HCT116 (cell line): ENCODE measurements around the gene WIPI1. TPM values are rescaled to one million over a fixed set of nuclear protein-coding genes. Genes with fewer than 3 reads are reported as not detected.

Experiments
- ATAC-seq: fragments of 200-7000 bp; cut with Tn5 transposase; 2 replicates; pipeline ENCODE4 v1.9.1; 2020; ENCODE audit warnings: mild to moderate bottlenecking, moderate library complexity
- BruUV-seq: library from RNA; stranded (reverse); fragments of 400-500 nt; replicated peaks from 2 replicates; lab custom pipeline; 2021; lab: Mats Ljungman, UMichigan
- CTCF ChIA-PET: fragments of 300-600 bp; sonication (Branson Sonifier 250); formaldehyde crosslinking; loops from one replicate; lab custom pipeline; 2021; ENCODE audit warnings: antibody characterized with exemption; lab: Charles Lee
- POLR2A ChIA-PET: fragments of 300-600, 350-600 bp; sonication (Branson Sonifier 250); formaldehyde crosslinking; loops from one replicate; lab custom pipeline; 2021; ENCODE audit warnings: antibody characterized with exemption; lab: Charles Lee
- RAD21 ChIA-PET, 2 experiments: fragments of 300-600 bp; sonication (Branson Sonifier 250); formaldehyde crosslinking; loops; one replicate each; lab custom pipeline; 2023; ENCODE audit warnings: low total read pairs in 2 of 2; ENCODE audit not compliant: uncharacterized antibody in 2 of 2, unreplicated experiment in 2 of 2, low non-redundant PET in 1 of 2; lab: Charles Lee
- DNase-seq: peaks from one replicate; pipeline ENCODE4 v3.0.0-alpha.2; 2010; ENCODE audit warnings: low read depth, low spot score
- H2AFZ ChIP-seq: fragments of 200-600 bp; shearing (Covaris generic), sonication (generic); 2 replicates; pipeline ENCODE4 v1.6.1; 2017; ENCODE audit warnings: low read depth, mixed run types, mixed read lengths, antibody characterized with exemption, low read length; ENCODE audit not compliant: poor library complexity, severe bottlenecking
- H3K27ac ChIP-seq: 2 replicates; pipeline ENCODE4 v1.5.1; 2012; ENCODE audit warnings: low read depth, low read length
- H3K27me3 ChIP-seq: fragments of 200-600 bp; sonication (generic); 2 replicates; pipeline ENCODE4 v1.6.1; 2016; ENCODE audit warnings: mixed run types, low read length, mixed read lengths; ENCODE audit not compliant: insufficient read depth
- H3K36me3 ChIP-seq, 2 experiments: fragments of 200-500 bp in 1 of 2; fragments of 200-600 bp in 1 of 2; sonication (Bioruptor generic) in 1 of 2; sonication (generic) in 1 of 2; 2 replicates each; pipeline versions ENCODE4 v1.5.1 to v1.6.1; 2014 to 2016; ENCODE audit warnings: low read length in 2 of 2, inconsistent platforms in 1 of 2, mixed read lengths in 1 of 2, mixed run types in 1 of 2; ENCODE audit not compliant: insufficient read depth in 2 of 2, control insufficient read depth in 1 of 2
- H3K4me1 ChIP-seq, 2 experiments: fragments of 200-600 bp in 1 of 2; sonication (generic) in 1 of 2; 2 replicates each; pipeline versions ENCODE4 v1.5.1 to v1.6.1; 2012 to 2017; ENCODE audit warnings: low read length in 2 of 2, inconsistent platforms in 1 of 2, mild to moderate bottlenecking in 1 of 2, mixed read lengths in 1 of 2, mixed run types in 1 of 2, moderate library complexity in 1 of 2; ENCODE audit not compliant: insufficient read depth in 2 of 2, control insufficient read depth in 1 of 2
- H3K4me2 ChIP-seq: fragments of 200-600 bp; sonication (generic); 2 replicates; pipeline ENCODE4 v1.6.1; 2017; ENCODE audit warnings: mixed run types, low read length, mixed read lengths
- H3K4me3 ChIP-seq, 2 experiments: fragments of 200-600 bp in 1 of 2; sonication (generic) in 1 of 2; replicated peaks in 1 of 2; 2 replicates each; pipeline ENCODE4 v1.5.1; 2011 to 2016; ENCODE audit warnings: low read length in 2 of 2, control low read depth in 1 of 2, low read depth in 1 of 2, mild to moderate bottlenecking in 1 of 2, mixed read lengths in 1 of 2, mixed run types in 1 of 2
- H3K79me2 ChIP-seq: fragments of 200-600 bp; sonication (generic); 2 replicates; pipeline ENCODE4 v1.6.1; 2017; ENCODE audit warnings: mild to moderate bottlenecking, mixed run types, low read length, moderate library complexity, mixed read lengths; ENCODE audit not compliant: insufficient read depth
- H3K9ac ChIP-seq: fragments of 200-600 bp; sonication (generic); 2 replicates; pipeline ENCODE4 v1.6.1; 2016; ENCODE audit warnings: low read length, mixed read lengths
- H3K9me2 ChIP-seq: fragments of 200-600 bp; sonication (generic), shearing (Covaris generic); 2 replicates; pipeline ENCODE4 v1.6.1; 2017; ENCODE audit warnings: mixed run types, mild to moderate bottlenecking, moderate library complexity; ENCODE audit not compliant: insufficient read depth
- H3K9me3 ChIP-seq, 2 experiments: fragments of 200-500 bp in 1 of 2; fragments of 200-600 bp in 1 of 2; sonication (Bioruptor generic) in 1 of 2; sonication (generic) in 1 of 2; 2 replicates each; pipeline ENCODE4 v1.6.1; 2014 to 2017; ENCODE audit warnings: low read length in 2 of 2, mixed read lengths in 2 of 2, inconsistent platforms in 1 of 2, low read depth in 1 of 2, mild to moderate bottlenecking in 1 of 2, mixed run types in 1 of 2, moderate library complexity in 1 of 2; ENCODE audit not compliant: control insufficient read depth in 1 of 2, insufficient read depth in 1 of 2
- H4K20me1 ChIP-seq: fragments of 200-600 bp; sonication (generic), shearing (Covaris generic); 2 replicates; pipeline ENCODE4 v1.6.1; 2017; ENCODE audit warnings: mixed run types, mild to moderate bottlenecking, moderate library complexity; ENCODE audit not compliant: insufficient read depth
- CBX3 ChIP-seq: IDR thresholded peaks from 2 replicates; pipeline ENCODE4 v1.6.1; 2012; ENCODE audit warnings: low read depth
- CEBPB ChIP-seq: IDR thresholded peaks from 2 replicates; pipeline ENCODE4 v1.6.1; 2012; ENCODE audit warnings: low read depth
- EGR1 ChIP-seq: IDR thresholded peaks from 2 replicates; pipeline ENCODE4 v1.6.1; 2012; ENCODE audit warnings: low read depth
- ELF1 ChIP-seq: IDR thresholded peaks from 2 replicates; pipeline ENCODE4 v1.6.1; 2012; ENCODE audit warnings: low read depth, borderline replicate concordance
- EZH2 ChIP-seq: fragments of 200-600 bp; sonication (generic); IDR thresholded peaks from 2 replicates; pipeline ENCODE4 v1.6.1; 2017; ENCODE audit warnings: antibody characterized with exemption, mixed run types
- FOSL1 ChIP-seq: IDR thresholded peaks from 2 replicates; pipeline ENCODE4 v1.6.1; 2012; ENCODE audit warnings: low read depth
- REST ChIP-seq: IDR thresholded peaks from 2 replicates; pipeline ENCODE4 v1.6.1; 2012; ENCODE audit warnings: low read depth
- SIN3A ChIP-seq: IDR thresholded peaks from 2 replicates; pipeline ENCODE4 v1.6.1; 2012; ENCODE audit warnings: low read depth
- SP1 ChIP-seq: IDR thresholded peaks from 2 replicates; pipeline ENCODE4 v1.6.1; 2012; ENCODE audit warnings: low read depth
- TCF7L2 ChIP-seq: IDR thresholded peaks from 2 replicates; pipeline ENCODE4 v1.7.0; 2011; ENCODE audit warnings: borderline replicate concordance, inconsistent platforms; ENCODE audit not compliant: insufficient read depth, insufficient read length; ENCODE audit errors: extremely low read depth
- YY1 ChIP-seq: IDR thresholded peaks from 2 replicates; pipeline ENCODE4 v1.6.1; 2011; ENCODE audit warnings: low read length, low read depth, moderate library complexity, mild to moderate bottlenecking; ENCODE audit not compliant: insufficient replicate concordance; ENCODE audit errors: extremely low read depth
- ZBTB33 ChIP-seq: IDR thresholded peaks from 2 replicates; pipeline ENCODE4 v1.6.1; 2011; ENCODE audit warnings: mild to moderate bottlenecking, low read length, moderate library complexity; ENCODE audit not compliant: insufficient replicate concordance; ENCODE audit errors: extremely low read depth
- ZFX ChIP-seq: fragments of 450-650 bp; IDR thresholded peaks from 2 replicates; pipeline ENCODE4 v1.6.1; 2017
- ZNF274 ChIP-seq: fragments of 200-500 bp; sonication (Bioruptor generic); IDR thresholded peaks from 2 replicates; pipeline ENCODE4 v1.6.1; 2014; ENCODE audit warnings: mild to moderate bottlenecking, low read depth, low read length, inconsistent platforms
- intact Hi-C: fragments of 100-400 bp; cut with micrococcal nuclease; formaldehyde crosslinking; loops from 2 replicates; pipeline ENCODE4 v1.10.0; 2022
- total RNA-seq: library from RNA; stranded (reverse); gene quantifications from one replicate; pipeline ENCODE4 v1.2.1, GENCODE V29; 2021; ENCODE audit not compliant: unreplicated experiment
- TF ChIP-seq, protein P1 (sequence below): IDR thresholded peaks from 2 replicates; pipeline ENCODE4 v1.6.1; 2012
- TF ChIP-seq, protein P2 (sequence below), 3 experiments: fragments of 200-600 bp in 1 of 3; sonication (generic) in 1 of 3; IDR thresholded peaks in 2 of 3; conservative IDR thresholded peaks in 1 of 3; 2 replicates each; pipeline ENCODE4 v1.5.1; 2012 to 2017; ENCODE audit warnings: low read depth in 2 of 3, low read length in 2 of 3, antibody characterized with exemption in 1 of 3, borderline replicate concordance in 1 of 3, control low read depth in 1 of 3, mild to moderate bottlenecking in 1 of 3, mixed read lengths in 1 of 3, mixed run types in 1 of 3, moderate library complexity in 1 of 3; ENCODE audit not compliant: insufficient read depth in 1 of 3

Gene WIPI1
- total RNA-seq, 1 experiment from 2014 or later = 21.5 TPM

- TF ChIP-seq, protein P1, sequence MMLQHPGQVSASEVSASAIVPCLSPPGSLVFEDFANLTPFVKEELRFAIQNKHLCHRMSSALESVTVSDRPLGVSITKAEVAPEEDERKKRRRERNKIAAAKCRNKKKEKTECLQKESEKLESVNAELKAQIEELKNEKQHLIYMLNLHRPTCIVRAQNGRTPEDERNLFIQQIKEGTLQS = no peak
- TF ChIP-seq TCF7L2 (peak; percentile 22), EGR1 (peak; percentile 67), SP1 (peak; percentile 73), FOSL1 (peak; percentile 61)
- TF ChIP-seq, all 23 proteins: peak for 11
Observed at GRCh38 chr17:68383443-68384321, 73.6 kb downstream of the WIPI1 start (continued).

DNA sequence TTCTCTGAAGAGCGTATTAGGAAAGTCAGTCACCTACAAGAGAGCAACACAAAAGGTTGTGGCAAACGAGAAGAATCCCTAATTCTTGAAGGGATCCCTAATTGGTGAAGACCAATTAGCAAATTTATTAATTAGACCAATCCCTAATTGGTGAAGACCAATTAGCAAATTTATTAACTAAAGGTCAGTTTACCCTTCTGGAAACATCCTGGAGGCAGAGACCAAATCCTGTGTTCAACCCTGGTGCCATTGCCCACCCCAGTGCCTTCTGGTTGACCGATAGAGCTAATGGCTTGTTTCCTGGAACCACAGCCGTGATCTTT lies 74.2 kb downstream of the WIPI1 start:
- Histone ChIP-seq H3K27ac (peak overlapping the region; percentile 96), H3K4me1 (peaks cover 90 to 97% of the 10 kb centered on the region in 2 experiments), H3K79me2 (no peaks in the 10 kb centered on the region), H3K4me2 (peak overlapping the region; percentile 60), H4K20me1 (no peaks in the 10 kb centered on the region), H3K9me3 (no peaks in the 10 kb centered on the region), H3K9ac (peak overlapping the region; percentile 50), H3K36me3 (no peaks in the 10 kb centered on the region), H3K27me3 (no peaks in the 10 kb centered on the region), H3K9me2 (no peaks in the 10 kb centered on the region), H2AFZ (peak overlapping the region; percentile 5), H3K4me3 (no peak overlapping the region)
- DNase-seq = no peak
- ChIA-PET CTCF (interaction anchor here (3.3 kb wide), 1 partner anchor 16 kb away, joined by 41 read pairs; no protein-coding TSS in a partner anchor), RAD21 (interaction anchor here (1.3 to 2.9 kb wide), 3 partner anchors 16 to 118 kb away, joined by 3 to 7 read pairs (median 6); no protein-coding TSS in a partner anchor), POLR2A (interaction anchor here (0.7 to 3.1 kb wide), 12 partner anchors 9 to 96 kb away, joined by 3 to 17 read pairs (median 4); partner anchors contain the start of gene ARSG)
- intact Hi-C loops = loop anchor here (5.0 to 10.0 kb wide), 2 partner anchors 71 to 978 kb away; no protein-coding TSS in a partner anchor
- BruUV-seq = no TSS peak
- ATAC-seq = peak; percentile 1
- TF ChIP-seq CEBPB = no peak
- TF ChIP-seq YY1 = no peak
- TF ChIP-seq CBX3 = no peak
- TF ChIP-seq, protein P2, sequence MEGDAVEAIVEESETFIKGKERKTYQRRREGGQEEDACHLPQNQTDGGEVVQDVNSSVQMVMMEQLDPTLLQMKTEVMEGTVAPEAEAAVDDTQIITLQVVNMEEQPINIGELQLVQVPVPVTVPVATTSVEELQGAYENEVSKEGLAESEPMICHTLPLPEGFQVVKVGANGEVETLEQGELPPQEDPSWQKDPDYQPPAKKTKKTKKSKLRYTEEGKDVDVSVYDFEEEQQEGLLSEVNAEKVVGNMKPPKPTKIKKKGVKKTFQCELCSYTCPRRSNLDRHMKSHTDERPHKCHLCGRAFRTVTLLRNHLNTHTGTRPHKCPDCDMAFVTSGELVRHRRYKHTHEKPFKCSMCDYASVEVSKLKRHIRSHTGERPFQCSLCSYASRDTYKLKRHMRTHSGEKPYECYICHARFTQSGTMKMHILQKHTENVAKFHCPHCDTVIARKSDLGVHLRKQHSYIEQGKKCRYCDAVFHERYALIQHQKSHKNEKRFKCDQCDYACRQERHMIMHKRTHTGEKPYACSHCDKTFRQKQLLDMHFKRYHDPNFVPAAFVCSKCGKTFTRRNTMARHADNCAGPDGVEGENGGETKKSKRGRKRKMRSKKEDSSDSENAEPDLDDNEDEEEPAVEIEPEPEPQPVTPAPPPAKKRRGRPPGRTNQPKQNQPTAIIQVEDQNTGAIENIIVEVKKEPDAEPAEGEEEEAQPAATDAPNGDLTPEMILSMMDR (IDR thresholded peaks at IDR 0.05 in 2 of 3, conservative IDR thresholded peaks at IDR 0.05 in 1 of 3; ENCODE audit: borderline replicate concordance in 1 of 3, insufficient read depth in 1 of 3, low read depth in 2 of 3, low read length in 2 of 3) = no peak
- TF ChIP-seq ZNF274 = no peak
- no peak for TF ChIP-seq ELF1
- TF ChIP-seq ZFX = no peak
- TF ChIP-seq ZBTB33 = no peak
- TF ChIP-seq REST = no peak
- no peak for TF ChIP-seq EZH2
- TF ChIP-seq SIN3A = no peak
